Measurements from ENCODE around the gene NEUROD4.

The NEUROD4 gene

DNA sequence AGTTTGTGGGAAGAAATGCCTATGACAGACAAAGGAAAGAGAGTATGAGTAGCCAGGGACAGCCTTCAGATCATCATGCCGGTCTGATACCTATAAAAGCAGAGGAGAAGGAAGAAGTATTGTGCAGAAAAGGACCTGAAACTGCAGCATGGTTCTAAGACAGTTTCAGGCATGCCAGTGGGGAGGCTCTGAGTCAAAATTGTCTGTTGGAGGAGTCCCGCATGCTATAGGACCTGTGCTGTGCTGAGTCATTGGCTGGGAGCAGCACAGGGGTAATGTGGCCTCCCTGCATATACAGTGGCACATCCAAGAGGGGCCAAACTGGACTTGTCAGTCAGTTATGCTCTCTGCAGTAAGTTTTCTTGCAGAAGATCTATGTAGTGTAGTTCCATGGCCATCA, 40.7 kb downstream of the NEUROD4 start:
- DNase-seq (ENCODE audit: low spot score), result no peak

DNA sequence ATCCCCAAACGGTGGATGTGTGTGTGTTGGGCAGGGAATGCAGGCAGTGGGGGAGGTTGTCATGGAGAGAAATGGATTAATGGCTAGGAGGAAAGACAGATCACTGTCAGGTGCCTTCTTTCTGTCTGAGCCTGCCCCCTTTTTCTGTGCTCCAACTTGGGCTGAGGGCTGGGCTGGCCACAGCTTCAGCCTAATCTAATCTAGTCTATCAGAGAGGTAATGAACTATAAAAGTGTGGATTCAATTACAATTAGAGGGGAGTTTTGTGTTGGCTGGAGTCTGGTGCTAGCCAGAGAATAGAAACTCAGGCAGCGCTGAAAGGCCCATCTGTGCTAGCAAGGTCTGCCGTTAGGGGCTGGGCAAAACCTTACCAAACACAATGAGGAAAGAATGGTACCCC, 41.2 kb downstream of the NEUROD4 start:
- no peak for DNase-seq (ENCODE audit: low spot score)

DNA sequence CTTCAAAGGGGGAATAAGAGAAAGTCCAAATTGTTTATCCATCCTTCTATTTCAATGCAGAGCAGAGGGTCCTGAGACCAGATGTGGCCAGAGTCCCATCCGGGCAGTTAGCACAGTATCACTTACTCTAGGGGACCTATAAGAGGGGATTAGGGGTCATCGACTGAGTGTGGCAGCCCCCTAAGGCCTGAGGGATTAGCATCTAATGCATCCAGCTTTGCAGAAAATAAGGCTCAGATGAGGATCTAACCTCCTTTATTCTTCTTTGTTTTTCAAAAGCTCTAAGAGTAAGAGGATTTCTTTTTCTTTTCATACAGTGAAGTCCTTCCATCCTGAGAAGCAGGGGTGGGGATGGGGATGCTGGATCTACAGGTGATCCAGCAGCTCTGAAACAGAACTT, 43.5 kb downstream of the NEUROD4 start:
- DNase-seq (ENCODE audit: low spot score), result no peak

DNA sequence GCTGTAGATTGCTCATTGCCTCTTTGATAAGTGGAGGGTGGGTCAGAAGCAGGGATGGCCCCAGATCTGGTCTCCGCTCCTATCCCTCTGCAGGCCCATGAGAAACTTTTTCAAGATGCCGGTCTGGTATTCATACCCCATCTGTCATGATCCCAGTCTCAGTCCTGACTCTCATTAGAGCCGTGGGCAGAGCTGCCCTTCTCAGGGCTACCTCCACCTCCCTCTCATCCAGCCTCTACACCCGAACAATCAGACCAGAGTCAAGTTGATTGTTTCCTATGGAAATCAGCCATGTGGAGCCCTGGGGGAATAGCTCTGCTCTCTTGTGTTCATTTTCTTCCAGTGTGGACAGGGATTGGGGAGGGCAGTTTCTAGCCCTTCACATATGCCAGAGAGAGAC, 45.8 kb downstream of the NEUROD4 start:
- no peak for DNase-seq (ENCODE audit: low spot score)

DNA sequence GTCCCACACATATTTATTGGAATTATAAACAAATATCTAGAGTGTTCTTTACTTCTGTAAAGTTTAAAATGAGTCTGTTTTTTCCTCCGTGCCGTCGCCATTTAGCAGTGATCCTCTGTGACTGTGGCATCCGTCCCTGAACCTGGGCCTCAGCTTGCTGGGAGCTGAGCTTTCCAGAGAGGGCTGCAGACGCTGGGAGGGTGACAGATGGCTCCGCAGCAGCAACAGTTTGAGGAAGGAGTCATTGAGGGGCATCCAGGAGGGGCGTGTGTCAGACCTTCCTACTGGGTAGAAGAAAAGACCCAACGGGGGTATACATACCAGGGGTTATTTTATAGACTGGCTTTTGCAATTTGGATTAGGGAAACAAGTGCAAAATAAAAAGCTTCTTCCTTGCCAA, 47.9 kb downstream of the NEUROD4 start:
- DNase-seq (ENCODE audit: low spot score), result no peak

DNA sequence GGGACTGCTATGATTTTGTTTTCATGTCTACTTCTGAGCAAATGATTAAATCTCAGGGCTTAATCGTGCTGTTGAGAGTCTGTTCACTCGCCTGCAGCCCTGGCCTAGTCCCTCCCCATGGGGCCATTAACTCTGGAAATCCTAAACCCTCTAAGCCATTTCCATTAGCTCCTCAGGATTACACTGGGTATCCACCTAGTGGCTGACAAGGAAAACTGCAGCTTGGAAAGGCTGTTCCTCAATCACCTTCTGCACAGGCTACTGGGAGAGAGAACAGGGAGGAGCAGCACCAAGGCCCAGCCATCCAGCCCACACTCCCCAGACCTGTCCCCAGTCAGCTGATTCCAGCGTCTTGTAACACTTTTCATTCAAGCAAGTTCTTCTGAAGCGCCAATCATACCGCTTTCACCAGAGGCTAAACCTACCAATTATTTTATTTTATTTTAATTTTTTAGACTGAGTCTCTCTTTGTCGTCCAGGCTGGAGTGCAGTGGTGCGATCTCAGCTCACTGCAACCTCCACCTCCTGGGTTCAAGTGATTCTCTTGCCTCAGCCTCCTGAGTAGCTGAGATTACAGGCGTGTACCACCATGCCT, 48.7 kb downstream of the NEUROD4 start:
- DNase-seq (ENCODE audit: low spot score), result peak; percentile 45

DNA sequence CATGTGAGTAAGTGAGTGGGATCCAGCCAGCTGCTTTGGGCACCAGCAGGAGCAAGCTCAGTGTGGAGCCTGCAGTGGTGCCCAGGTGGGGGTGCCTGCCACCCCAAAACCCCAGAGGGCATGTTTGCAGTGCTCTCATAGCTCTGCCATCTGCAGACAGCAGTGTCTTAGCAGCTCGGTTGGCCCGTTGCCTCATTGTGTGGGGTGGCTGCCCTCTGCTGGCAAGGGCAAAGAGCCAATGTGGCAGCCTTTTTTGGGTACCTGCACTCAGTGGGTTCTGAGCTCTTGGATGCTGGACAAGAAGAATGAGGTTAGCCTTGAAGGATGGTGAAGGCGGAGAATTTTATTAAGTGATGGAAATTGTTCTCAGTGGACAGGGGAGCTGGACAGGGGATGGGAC, 52.3 kb downstream of the NEUROD4 start:
- peak; percentile 50 for DNase-seq (ENCODE audit: low spot score)

DNA sequence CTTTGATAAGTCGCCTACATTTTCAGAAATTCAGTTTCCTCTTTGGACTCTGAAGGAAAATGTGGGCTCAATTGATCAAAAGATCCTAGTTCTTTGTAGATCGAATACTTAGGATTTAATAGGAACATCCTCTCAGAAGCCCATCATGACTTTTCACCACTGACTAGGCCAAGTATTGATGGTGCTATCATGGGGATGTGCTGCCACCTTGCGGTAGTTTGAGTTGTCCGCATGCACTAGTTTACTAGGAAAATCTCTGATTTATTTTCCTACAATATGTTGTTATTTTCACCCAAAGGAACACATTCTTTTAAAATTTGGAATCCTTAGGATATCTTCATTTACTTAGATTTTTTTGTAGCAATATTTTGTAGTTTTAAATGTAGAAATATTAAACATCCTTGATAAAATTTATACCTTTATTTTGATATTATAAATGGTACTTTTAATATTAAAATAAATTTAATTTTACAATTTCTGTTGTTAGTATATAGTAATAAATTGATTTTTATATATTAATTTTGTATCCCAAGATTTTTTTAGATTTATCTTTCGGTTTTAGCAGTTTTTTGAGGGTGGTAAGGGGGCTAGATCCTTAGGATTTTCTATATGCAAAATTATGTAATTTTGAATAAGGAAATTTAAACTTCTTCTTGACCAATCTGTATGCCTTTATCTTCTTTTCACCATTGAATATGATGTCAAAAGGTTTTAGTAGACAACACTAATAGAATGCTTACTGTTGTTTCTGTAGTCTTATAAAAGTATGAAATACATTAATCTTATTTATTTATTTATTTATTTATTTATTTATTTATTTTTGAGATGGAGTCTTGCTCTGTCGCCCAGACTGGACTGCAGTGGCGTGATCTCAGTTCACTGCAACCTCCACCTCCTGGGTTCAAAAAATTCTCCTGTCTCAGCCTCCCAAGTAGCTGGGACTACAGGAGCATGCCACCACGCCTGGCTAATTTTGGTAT, 53.6 kb downstream of the NEUROD4 start:
- DNase-seq (ENCODE audit: low spot score), result peak; percentile 52

DNA sequence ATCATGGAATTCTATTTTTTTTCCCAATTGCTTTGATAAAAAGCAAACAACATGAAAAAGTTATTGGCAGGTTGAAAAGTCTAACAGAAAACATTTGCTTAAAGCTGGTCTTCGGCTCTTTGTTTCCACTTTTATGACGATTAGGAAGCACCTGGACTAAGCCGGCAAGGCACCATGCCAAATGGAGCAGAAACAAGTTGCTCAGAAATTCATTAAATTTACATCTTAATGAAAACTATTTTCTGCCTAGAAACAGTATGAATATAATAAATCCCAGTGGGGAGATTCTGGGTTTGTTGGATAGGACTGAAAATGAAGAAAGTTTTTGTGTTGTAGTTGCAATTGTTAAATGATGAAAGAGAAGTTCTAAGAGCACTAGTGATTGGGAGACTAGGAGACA, 55.0 kb downstream of the NEUROD4 start:
- DNase-seq (ENCODE audit: low spot score), result peak; percentile 44
